ENCODE measurements around the gene PTBP1.

GRCh38 chr19:850979-851335 is 53.7 kb downstream of the PTBP1 start:
- TF ChIP-seq CTCF (IDR thresholded peaks at IDR 0.05), result no peak
- no peak for TF ChIP-seq CBFB (CRISPR knock-in tag; IDR thresholded peaks at IDR 0.05; ENCODE audit: low read depth)
- no peak for TF ChIP-seq FOXP1 (CRISPR knock-in tag; IDR thresholded peaks at IDR 0.05; ENCODE audit: borderline replicate concordance)
- TF ChIP-seq ATF3 (CRISPR knock-in tag; conservative IDR thresholded peaks at IDR 0.05), result no peak
- no peak for TF ChIP-seq SP1 (CRISPR knock-in tag; conservative IDR thresholded peaks at IDR 0.05)
- TF ChIP-seq IRF2 (CRISPR knock-in tag; IDR thresholded peaks at IDR 0.05; ENCODE audit: borderline replicate concordance, low read depth), result no peak
- no peak for TF ChIP-seq ZNF423 (CRISPR knock-in tag; IDR thresholded peaks at IDR 0.05)
- TF ChIP-seq E2F5 (CRISPR knock-in tag; IDR thresholded peaks at IDR 0.05), result no peak
- TF ChIP-seq ETV6 (CRISPR knock-in tag; IDR thresholded peaks at IDR 0.05), result no peak
- no peak for TF ChIP-seq USF2 (CRISPR knock-in tag; IDR thresholded peaks at IDR 0.05)
- no peak for TF ChIP-seq NR1H2 (CRISPR knock-in tag; IDR thresholded peaks at IDR 0.05)
- no peak for TF ChIP-seq NFE2L1 (CRISPR knock-in tag; IDR thresholded peaks at IDR 0.05)
- TF ChIP-seq GABPB1 (CRISPR knock-in tag; IDR thresholded peaks at IDR 0.05), result no peak
- TF ChIP-seq ATF2 (CRISPR knock-in tag; IDR thresholded peaks at IDR 0.05; ENCODE audit: borderline replicate concordance, low read depth), result no peak
